Left ventricle myocardium inferior (tissue), 1 donor: ENCODE measurements around the gene KCTD2. TPM values are rescaled to one million over a fixed set of nuclear protein-coding genes. Genes with fewer than 3 reads are reported as not detected.

ENCODE experiments used
- DNase-seq: peaks from one replicate; pipeline ENCODE4 v3.0.0-alpha.2; 2020
- H3K27ac ChIP-seq: fragments of 200-600 bp; replicated peaks from 2 replicates; pipeline ENCODE4 v1.8.0; 2021
- H3K27me3 ChIP-seq: fragments of 200-600 bp; 2 replicates; pipeline ENCODE4 v1.8.0; 2021; ENCODE audit warnings: low read depth
- H3K36me3 ChIP-seq: fragments of 200-600 bp; 2 replicates; pipeline ENCODE4 v1.8.0; 2021
- H3K4me1 ChIP-seq: fragments of 200-600 bp; 2 replicates; pipeline ENCODE4 v1.8.0; 2021
- H3K4me3 ChIP-seq: fragments of 200-600 bp; 2 replicates; pipeline ENCODE4 v1.8.0; 2021; ENCODE audit warnings: mild to moderate bottlenecking, moderate library complexity
- H3K9me3 ChIP-seq: fragments of 200-600 bp; replicated peaks from 2 replicates; pipeline ENCODE4 v1.8.0; 2021
- intact Hi-C: fragments of 100-400 bp; cut with micrococcal nuclease; formaldehyde crosslinking; loops from one replicate; pipeline ENCODE4 v1.11.0; 2022
- total RNA-seq: library from RNA; stranded (reverse); fragmentation: NEBNext Ultra II Directional; extraction: Animal tissue kit (Norgen Biotek cat#: 25700); gene quantifications from one replicate; pipeline ENCODE4 v1.2.1, GENCODE V29; 2021
- TF ChIP-seq, protein P1 (sequence below): fragments of 200-600 bp; IDR thresholded peaks from 2 replicates; pipeline ENCODE4 v1.8.0; 2021; ENCODE audit warnings: antibody characterized with exemption, mild to moderate bottlenecking, borderline replicate concordance
- donor health status: DM: no; HTN: yes; CAD: no; lungs with severe emphysema.

Gene KCTD2
- total RNA-seq, 1 donor from 2014 or later, result 23.1 TPM

DNA sequence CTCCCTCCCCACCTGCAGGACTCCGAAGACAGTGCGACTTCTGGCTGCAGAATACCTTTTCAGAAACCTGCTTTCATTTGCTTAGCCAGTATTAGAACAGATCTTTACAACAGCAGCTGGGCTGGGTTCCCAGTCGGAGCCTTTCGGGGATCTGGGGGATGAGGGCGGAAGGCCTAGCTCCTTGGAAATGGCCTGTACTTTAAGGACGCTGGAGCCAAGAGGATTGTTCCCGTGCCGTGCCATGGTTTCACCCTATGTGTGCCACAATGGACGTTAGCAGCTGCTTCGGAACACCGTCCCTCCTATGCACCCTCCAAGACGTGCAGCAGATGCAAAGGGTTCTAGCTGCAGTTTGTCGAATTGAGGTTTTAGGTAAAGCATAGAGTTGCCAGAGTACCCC lies 16.2 kb downstream of the KCTD2 start:
- no peak overlapping the region for H3K4me3 ChIP-seq
- H3K36me3 ChIP-seq, result peaks cover 45% of the 10 kb centered on the region
- no peaks in the 10 kb centered on the region for H3K9me3 ChIP-seq
- TF ChIP-seq, protein P1, sequence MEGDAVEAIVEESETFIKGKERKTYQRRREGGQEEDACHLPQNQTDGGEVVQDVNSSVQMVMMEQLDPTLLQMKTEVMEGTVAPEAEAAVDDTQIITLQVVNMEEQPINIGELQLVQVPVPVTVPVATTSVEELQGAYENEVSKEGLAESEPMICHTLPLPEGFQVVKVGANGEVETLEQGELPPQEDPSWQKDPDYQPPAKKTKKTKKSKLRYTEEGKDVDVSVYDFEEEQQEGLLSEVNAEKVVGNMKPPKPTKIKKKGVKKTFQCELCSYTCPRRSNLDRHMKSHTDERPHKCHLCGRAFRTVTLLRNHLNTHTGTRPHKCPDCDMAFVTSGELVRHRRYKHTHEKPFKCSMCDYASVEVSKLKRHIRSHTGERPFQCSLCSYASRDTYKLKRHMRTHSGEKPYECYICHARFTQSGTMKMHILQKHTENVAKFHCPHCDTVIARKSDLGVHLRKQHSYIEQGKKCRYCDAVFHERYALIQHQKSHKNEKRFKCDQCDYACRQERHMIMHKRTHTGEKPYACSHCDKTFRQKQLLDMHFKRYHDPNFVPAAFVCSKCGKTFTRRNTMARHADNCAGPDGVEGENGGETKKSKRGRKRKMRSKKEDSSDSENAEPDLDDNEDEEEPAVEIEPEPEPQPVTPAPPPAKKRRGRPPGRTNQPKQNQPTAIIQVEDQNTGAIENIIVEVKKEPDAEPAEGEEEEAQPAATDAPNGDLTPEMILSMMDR, result no peak
- H3K27ac ChIP-seq, result no peak overlapping the region
- no peaks in the 10 kb centered on the region for H3K27me3 ChIP-seq
- intact Hi-C loops, result no loop called here
- no peak for DNase-seq
- H3K4me1 ChIP-seq, result peaks cover 14% of the 10 kb centered on the region

DNA sequence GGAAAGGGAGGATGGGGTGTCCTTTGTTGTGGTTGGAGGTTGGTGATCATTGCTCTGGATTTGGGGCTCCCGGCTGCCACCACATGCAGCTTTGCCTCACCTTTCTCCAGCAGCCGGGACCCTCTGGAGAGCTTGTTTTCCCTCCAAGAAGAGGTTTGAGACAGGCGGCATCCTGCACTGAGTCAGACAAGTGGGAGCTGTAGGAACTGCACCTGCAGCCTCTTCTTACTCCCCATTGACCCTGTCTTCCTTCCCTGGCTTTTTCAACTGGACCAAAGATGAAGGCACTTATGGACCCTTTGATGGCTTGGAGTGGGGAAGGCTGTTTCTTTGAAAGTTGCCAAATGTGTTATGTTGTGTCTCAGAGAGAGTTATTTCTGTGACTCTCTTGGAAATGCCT lies 16.6 kb downstream of the KCTD2 start:
- Histone ChIP-seq H3K4me3 (no peak overlapping the region), H3K36me3 (peaks cover 45% of the 10 kb centered on the region), H3K27me3 (no peaks in the 10 kb centered on the region), H3K9me3 (no peaks in the 10 kb centered on the region), H3K4me1 (peaks cover 14% of the 10 kb centered on the region), H3K27ac (no peak overlapping the region)
- TF ChIP-seq, protein P1, result no peak
- DNase-seq, result no peak
- intact Hi-C loops, result no loop called here

DNA sequence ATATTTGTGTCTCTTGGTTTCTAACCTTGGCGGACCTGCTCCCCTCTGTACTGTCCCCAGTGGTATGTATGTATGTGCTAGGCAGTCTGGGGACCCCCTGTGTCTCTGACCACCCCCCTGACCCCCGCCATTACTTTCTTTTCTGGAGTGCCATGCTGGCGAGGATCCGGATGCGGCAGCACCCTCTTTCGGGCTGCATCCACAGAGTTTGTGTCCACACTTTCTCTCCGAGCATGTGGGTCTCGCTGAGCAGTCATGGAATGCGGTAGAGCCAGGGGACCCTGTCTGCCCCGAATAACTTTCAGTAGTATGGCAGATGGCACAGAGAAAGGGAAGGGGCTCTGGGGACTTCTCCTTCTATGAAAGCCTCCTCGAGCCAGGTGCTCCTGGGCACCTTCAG lies 17.0 kb downstream of the KCTD2 start:
- intact Hi-C loops, result no loop called here

DNA sequence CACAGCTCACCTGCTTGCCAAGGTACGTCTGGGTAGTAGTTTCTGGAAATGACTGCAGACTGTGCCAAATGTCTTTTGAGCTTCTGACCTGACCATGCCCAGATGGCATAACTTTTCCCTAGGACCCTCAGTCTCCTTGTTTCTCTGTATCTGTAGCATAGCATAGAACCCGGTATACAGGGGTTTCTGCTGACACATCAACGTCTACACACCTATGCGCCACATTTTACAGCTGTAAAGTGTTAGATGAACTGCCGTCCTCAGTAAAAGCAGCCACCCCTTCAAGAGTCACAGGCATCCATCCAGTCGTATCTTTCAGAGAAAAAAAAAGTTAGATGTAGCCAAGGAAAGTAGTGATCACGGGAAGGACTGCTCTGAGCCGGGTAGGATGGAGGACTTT lies 17.4 kb downstream of the KCTD2 start:
- H3K4me3 ChIP-seq, result no peak overlapping the region
- TF ChIP-seq, protein P1, result no peak
- no peaks in the 10 kb centered on the region for H3K9me3 ChIP-seq
- H3K4me1 ChIP-seq, result peaks cover 11% of the 10 kb centered on the region
- no peaks in the 10 kb centered on the region for H3K27me3 ChIP-seq
- no peak for DNase-seq
- intact Hi-C loops, result no loop called here
- H3K27ac ChIP-seq, result no peak overlapping the region
- H3K36me3 ChIP-seq, result peaks cover 43% of the 10 kb centered on the region

More for the DNA sequence above, 17.0 kb downstream of the KCTD2 start:
- peaks cover 45% of the 10 kb centered on the region for H3K36me3 ChIP-seq
- TF ChIP-seq, protein P1, result no peak
- H3K27ac ChIP-seq, result no peak overlapping the region
- no peak overlapping the region for H3K4me3 ChIP-seq
- H3K9me3 ChIP-seq, result no peaks in the 10 kb centered on the region
- H3K4me1 ChIP-seq, result peaks cover 14% of the 10 kb centered on the region
- no peak for DNase-seq
- H3K27me3 ChIP-seq, result no peaks in the 10 kb centered on the region

DNA sequence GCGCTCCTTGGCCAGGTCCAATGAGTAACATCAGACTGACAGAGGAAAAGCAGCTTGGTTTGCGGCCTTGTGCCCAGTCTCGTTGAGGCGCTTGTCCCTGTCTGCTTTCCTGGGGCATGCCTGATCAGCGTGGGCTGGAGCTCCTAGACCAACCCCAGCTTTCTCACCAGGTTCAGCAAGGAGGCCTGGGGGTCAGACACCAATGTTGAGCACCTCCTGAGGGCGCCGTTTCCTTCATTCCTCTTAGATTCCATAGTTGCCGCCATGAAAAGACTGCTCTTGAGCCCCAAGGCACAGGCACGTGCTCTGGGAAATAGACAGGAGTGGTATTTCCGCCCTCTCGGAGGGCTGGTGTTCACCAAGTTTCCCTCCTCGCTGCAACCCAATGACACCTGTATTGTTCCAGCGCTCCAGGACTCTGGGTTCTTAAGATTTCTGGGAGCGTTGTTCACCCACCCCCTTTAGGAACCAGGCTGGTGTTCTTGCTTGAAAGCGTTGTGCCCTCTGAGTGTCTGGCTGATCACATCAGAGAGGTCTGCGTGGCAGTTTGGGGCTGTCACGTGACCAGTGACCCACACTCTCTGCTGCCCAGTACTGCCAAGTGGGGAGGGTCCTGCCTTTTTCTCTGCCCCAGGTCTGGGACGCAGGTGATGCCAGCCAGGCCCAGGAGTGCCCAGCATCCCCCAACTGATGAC lies 18.0 kb downstream of the KCTD2 start:
- Histone ChIP-seq H3K4me3 (no peak overlapping the region), H3K27me3 (no peaks in the 10 kb centered on the region), H3K9me3 (no peaks in the 10 kb centered on the region), H3K4me1 (peaks cover 6% of the 10 kb centered on the region), H3K36me3 (peaks cover 39% of the 10 kb centered on the region), H3K27ac (no peak overlapping the region)
- DNase-seq, result no peak
- intact Hi-C loops, result no loop called here
- TF ChIP-seq, protein P1, result no peak
